Endothelial cell of umbilical vein (primary cell): Measurements from ENCODE around the gene STH.

Experiments
- EZH2 ChIP-seq: IDR thresholded peaks from 2 replicates; pipeline ENCODE4 v1.6.1; 2012; ENCODE audit warnings: borderline replicate concordance, low read depth, mild to moderate bottlenecking, moderate library complexity, low read length, inconsistent platforms; ENCODE audit not compliant: severe bottlenecking
- FOS ChIP-seq: IDR thresholded peaks from 2 replicates; pipeline ENCODE4 v1.6.1; 2011; ENCODE audit warnings: mild to moderate bottlenecking, low read length, moderate library complexity, borderline replicate concordance; ENCODE audit not compliant: insufficient read depth

GRCh38 chr17:45963889-45964288 is 35.2 kb upstream of the STH start:
- TF ChIP-seq FOS (no peak), EZH2 (no peak)
